Limb (tissue), 2 donors: ENCODE results near the gene TOMM70.
"Not testable (repeated sequence)": the region's sequence is repeated elsewhere in the genome, so short reads cannot be mapped to it uniquely, and the experiment has no call there.

ENCODE experiments used
- DNase-seq, 2 donors: peaks; one replicate each; pipeline ENCODE4 v3.0.0-alpha.2; 2016; ENCODE audit errors: extremely low spot score in 2 of 2

The TOMM70 gene

DNA sequence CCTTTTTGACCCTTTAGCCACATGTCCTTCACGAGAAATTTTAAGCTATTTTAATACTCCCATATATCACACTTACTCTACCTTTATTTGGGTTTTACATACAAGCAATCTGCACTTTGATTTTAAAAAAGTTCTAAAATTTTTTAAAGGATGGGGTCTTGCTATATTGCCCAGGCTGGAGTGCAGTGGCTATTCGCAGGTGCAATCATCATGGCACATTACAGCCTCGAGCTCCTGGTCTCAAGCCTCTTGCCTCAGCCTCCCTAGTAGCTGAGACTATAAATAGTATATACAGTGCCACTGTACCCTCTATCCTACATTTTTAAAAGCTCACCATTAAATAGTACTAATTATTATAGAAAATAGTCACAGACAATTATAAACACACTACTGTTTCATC lies 36.5 kb downstream of the TOMM70 start:
- no peak for DNase-seq

GRCh38 chr3:100361897-100362296 lies 39.0 kb downstream of the TOMM70 start:
- no peak for DNase-seq

GRCh38 chr3:100360757-100361496 lies 40.0 kb downstream of the TOMM70 start:
- no peak for DNase-seq

DNA sequence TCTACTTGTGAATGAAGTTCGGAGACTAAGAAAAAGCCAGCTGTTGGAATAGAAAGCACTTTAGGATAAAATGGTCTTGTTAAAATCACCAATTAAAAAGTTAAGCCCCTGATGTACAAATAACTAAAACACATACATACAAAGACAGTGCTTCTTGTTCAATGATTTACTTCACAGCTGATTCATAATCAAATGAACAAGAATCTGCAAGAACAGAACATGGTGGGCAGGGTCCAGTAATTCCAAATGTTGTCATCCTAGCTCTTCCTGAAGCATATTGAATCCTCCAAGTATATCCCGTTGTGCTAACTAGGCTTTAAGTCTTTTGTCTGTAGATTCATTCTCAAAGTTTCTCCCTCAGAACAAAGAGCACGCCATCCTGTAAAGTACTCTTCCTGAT lies 41.9 kb downstream of the TOMM70 start:
- DNase-seq = no peak

DNA sequence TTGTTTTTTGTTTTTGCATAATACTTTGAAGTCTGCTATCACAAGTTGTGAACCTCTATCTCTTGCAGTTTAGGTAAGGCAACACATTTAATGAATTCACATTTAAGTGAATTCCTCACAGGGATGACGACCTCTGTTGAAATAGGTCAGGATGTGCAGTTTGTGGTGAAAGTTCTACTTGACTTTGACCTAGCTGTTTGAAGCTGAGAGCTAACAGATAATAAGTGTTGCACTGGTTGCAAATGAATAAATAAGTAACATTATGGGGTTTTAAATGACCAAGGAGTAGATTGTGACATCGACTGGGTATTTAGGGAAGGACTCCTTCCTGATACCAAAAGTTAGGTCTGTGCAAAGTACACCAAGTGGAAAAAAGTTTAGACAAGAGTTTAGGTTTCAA lies 42.5 kb downstream of the TOMM70 start:
- no peak for DNase-seq

- DNase-seq = no peak
Measured at GRCh38 chr3:100354850-100355249, 46.0 kb downstream of the TOMM70 start.

GRCh38 chr3:100352296-100353231 lies 48.3 kb downstream of the TOMM70 start:
- no peak for DNase-seq

DNA sequence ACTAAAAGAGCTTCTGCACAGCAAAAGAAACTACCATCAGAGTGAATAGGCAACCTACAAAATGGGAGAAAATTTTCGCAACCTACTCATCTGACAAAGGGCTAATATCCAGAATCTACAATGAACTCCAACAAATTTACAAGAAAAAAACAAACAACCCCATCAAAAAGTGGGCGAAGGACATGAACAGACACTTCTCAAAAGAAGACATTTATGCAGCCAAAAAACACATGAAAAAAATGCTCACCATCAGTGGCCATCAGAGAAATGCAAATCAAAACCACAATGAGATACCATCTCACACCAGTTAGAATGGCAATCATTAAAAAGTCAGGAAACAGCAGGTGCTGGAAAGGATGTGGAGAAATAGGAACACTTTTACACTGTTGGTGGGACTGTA lies 49.1 kb downstream of the TOMM70 start:
- DNase-seq = not testable (repeated sequence)

- no peak for DNase-seq
Measured at GRCh38 chr3:100348727-100349126, 52.2 kb downstream of the TOMM70 start.

DNA sequence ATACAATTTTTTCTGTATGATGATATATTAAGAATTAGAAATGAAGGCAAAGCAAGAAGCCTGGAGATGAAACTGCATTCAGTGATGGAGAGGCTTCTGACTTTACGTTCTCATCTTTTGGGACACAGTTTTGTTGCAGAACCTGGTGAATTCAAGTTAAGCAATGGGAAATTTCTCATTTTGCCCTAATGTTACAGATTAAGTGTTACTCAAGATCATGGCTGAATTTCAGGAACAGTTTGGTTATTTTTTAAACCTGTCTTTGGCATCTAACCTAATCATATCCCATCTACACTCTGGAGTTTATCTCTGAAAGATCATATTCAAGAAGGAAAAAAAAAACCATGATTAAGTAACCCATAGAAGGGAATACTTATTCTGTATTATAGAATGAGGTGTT lies 60.4 kb downstream of the TOMM70 start:
- no peak for DNase-seq

DNA sequence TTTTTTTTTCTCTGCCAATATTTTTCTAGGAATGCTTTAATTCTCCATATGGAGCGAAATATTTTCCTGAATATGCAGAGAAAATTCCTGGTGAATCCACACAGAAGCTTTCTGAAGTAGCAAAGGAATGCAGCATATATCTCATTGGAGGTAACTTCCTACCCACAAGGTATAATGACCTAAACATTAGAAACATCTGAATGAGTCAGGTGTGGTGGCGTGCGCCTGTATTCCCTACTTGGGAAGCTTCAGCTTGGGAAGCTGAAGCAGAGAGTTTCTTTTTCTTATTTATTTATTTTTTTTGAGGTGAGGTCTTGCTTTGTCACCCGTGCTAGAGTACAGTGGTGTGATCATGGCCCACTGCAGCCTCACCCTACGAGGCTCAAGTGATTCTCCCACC lies 61.1 kb downstream of the TOMM70 start:
- no peak for DNase-seq

- no peak for DNase-seq
Measured at GRCh38 chr3:100338911-100339310, 62.0 kb downstream of the TOMM70 start.

GRCh38 chr3:100336229-100336628 lies 64.7 kb downstream of the TOMM70 start:
- DNase-seq = not testable (repeated sequence)

GRCh38 chr3:100335434-100335833 lies 65.5 kb downstream of the TOMM70 start:
- DNase-seq = no peak

GRCh38 chr3:100334488-100335351 lies 66.2 kb downstream of the TOMM70 start, which contains the start of gene NIT2:
NIT2 (plus strand) TSS chr3:100334757; CDS start chr3:100334792, 35 bp downstream.
- peak; percentile 75 to 84 for DNase-seq

- no peak for DNase-seq
Measured at GRCh38 chr3:100333970-100334487, 66.9 kb downstream of the TOMM70 start.

DNA sequence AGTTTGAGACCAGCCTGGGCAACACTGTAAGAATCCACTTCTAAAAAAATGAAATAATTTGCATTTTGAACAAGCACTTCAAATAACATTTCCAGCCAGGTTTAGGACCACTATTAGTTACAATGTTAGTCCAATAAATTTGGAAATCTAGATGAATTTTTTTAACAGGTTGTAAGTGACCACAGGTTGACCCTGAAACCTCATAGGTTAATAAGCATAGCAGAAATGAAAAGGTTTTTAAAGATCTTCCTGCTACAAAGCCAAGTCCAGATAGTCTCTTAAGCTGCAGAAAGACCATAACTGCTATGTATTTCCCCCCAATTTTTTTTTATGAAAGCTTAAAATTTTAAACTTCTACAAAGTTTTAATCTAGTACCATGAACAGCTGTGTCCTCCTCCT lies 67.8 kb downstream of the TOMM70 start:
- DNase-seq = no peak

DNA sequence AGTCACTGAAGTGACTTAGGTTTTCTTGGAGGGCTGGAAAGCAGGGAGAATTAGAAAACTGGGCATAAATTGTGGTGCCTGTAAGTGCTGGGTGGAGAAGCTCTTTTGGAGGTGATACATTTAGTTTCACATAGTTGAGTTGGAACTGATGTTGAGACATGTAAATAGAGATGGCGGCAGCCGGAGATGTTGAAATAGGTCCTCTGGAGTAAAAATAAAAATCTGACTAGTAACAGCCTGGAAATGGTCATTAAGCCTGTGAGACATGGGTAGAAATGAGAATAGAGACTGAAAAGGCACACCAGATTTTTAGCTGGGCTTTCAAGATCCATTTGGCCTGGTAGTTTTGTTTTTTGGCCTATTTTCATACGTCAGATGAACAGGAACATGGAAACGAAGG lies 69.2 kb downstream of the TOMM70 start:
- no peak for DNase-seq

DNA sequence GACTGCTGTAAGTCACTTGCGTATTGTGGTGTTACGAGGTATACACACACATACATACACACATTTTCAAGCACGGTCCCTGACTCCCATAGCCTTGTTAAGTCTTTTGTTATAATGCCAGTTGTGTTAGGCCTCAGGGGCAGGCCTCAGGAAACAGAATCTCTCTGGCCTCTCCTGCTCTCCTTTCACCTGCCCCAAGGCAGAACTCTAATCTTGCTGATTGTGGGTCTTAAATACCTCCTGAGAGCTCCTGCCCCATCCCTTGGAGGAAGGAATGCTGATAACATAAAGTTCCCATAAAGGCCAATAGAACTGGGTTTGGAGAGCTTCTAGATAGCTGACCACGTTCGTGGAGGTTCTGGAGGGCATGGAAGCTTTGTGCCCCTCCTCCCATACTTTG lies 70.2 kb downstream of the TOMM70 start:
- no peak for DNase-seq

- DNase-seq = no peak
Measured at GRCh38 chr3:100329800-100330489, 70.9 kb downstream of the TOMM70 start.

DNA sequence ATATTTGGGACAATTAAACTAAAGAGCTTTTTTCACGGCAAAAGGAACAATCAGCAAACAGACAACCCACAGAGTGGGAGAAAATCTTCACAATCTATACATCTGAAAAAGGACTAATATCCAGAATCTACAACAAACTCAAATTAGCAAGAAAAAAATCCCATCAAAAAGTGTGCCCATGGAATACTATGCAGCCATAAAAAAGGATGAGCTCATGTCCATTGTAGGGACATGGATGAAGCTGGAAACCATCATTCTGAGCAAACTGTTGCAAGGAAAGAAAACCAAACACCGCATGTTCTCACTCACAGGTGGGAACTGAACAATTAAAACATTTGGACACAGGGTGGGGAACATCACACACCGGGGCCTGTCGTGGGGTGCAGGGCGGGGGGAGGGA lies 73.5 kb downstream of the TOMM70 start:
- not testable (repeated sequence) for DNase-seq
